ENCODE measurements around the gene FANCC.

Gene FANCC

GRCh38 chr9:95053611-95054570 is 263.6 kb downstream of the FANCC start:
- no peak for TF ChIP-seq CTCF (IDR thresholded peaks at IDR 0.05; ENCODE audit: borderline replicate concordance, control extremely low read depth, extremely low read depth, insufficient read depth, missing control alignments)
- in situ Hi-C loops (cut with MboI; ENCODE audit: low sequenced_read_pairs, unreplicated experiment): no loop called here
- DNase-seq (ENCODE audit: low spot score): no peak

GRCh38 chr9:95049761-95050160 is 267.7 kb downstream of the FANCC start:
- no peak for DNase-seq (ENCODE audit: low spot score)
- in situ Hi-C loops (cut with MboI; ENCODE audit: low sequenced_read_pairs, unreplicated experiment): no loop called here
- TF ChIP-seq CTCF (IDR thresholded peaks at IDR 0.05; ENCODE audit: borderline replicate concordance, control extremely low read depth, extremely low read depth, insufficient read depth, missing control alignments): no peak
